PFSK-1 (cell line): ENCODE results near the gene ARL14EP.

Experiments
- FOXP2 ChIP-seq: optimal IDR thresholded peaks from 2 replicates; pipeline ENCODE3; 2011; ENCODE audit warnings: borderline replicate concordance, control low read depth, inconsistent platforms; ENCODE audit not compliant: insufficient read depth; ENCODE audit errors: extremely low read length, extremely low read depth
- POLR2AphosphoS5 ChIP-seq: IDR thresholded peaks from 2 replicates; pipeline ENCODE4 v1.6.1; 2012; ENCODE audit warnings: low read depth, mild to moderate bottlenecking, control low read depth, low read length, moderate library complexity
- SIN3A ChIP-seq: IDR thresholded peaks from 2 replicates; pipeline ENCODE4 v1.6.1; 2012; ENCODE audit warnings: mild to moderate bottlenecking, low read length, moderate library complexity, borderline replicate concordance; ENCODE audit not compliant: insufficient read depth
- TAF1 ChIP-seq: IDR thresholded peaks from 2 replicates; pipeline ENCODE4 v1.6.1; 2012; ENCODE audit warnings: low read length, control low read depth, borderline replicate concordance; ENCODE audit not compliant: insufficient read depth
- TF ChIP-seq, protein P1 (sequence below), 2 experiments: IDR thresholded peaks; 2 replicates each; pipeline versions ENCODE4 v1.6.1 to v1.8.0; 2011 to 2012; ENCODE audit warnings: low read depth in 2 of 2, low read length in 2 of 2, control low read depth in 1 of 2, inconsistent platforms in 1 of 2, mild to moderate bottlenecking in 1 of 2, moderate library complexity in 1 of 2; ENCODE audit not compliant: insufficient read depth in 1 of 2

Gene ARL14EP

DNA sequence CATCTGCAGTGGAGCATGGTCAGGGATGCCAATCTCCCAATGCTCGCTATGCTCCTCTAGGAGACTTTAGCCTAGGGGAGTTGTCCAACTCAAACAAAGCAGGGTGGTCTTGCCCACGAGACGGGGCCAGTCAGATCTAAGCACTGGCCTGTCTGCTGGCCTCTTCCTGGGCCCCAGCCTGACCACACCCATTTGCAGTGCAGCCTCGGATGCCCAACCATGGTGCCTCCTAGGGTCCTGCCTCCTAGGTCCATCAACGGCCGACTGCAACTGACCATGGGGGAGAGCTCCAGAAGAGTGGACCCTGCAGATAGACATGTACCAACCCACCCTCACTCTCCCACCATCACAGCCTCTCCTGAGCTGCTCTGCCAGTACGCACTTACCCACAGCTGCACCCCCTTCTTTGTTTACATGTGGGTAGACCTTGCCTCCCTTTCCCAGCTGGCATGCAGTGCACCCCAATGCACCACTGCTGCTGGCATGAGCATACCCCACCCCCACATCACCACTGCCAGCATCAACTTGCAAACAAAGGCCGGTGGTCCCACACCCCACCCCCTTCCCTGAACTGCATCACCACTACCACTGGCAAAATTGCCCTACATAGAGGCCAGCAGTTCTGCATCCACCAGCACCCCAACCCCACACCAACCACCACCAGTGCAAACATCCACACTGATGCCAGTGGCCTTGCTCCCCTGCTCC, 27.6 kb upstream of the ARL14EP start:
- TF ChIP-seq, protein P1, sequence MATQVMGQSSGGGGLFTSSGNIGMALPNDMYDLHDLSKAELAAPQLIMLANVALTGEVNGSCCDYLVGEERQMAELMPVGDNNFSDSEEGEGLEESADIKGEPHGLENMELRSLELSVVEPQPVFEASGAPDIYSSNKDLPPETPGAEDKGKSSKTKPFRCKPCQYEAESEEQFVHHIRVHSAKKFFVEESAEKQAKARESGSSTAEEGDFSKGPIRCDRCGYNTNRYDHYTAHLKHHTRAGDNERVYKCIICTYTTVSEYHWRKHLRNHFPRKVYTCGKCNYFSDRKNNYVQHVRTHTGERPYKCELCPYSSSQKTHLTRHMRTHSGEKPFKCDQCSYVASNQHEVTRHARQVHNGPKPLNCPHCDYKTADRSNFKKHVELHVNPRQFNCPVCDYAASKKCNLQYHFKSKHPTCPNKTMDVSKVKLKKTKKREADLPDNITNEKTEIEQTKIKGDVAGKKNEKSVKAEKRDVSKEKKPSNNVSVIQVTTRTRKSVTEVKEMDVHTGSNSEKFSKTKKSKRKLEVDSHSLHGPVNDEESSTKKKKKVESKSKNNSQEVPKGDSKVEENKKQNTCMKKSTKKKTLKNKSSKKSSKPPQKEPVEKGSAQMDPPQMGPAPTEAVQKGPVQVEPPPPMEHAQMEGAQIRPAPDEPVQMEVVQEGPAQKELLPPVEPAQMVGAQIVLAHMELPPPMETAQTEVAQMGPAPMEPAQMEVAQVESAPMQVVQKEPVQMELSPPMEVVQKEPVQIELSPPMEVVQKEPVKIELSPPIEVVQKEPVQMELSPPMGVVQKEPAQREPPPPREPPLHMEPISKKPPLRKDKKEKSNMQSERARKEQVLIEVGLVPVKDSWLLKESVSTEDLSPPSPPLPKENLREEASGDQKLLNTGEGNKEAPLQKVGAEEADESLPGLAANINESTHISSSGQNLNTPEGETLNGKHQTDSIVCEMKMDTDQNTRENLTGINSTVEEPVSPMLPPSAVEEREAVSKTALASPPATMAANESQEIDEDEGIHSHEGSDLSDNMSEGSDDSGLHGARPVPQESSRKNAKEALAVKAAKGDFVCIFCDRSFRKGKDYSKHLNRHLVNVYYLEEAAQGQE (IDR thresholded peaks at IDR 0.05; ENCODE audit: insufficient read depth in 1 of 2, low read depth in 2 of 2, low read length in 2 of 2), result no peak
- TF ChIP-seq POLR2AphosphoS5, result no peak
- no peak for TF ChIP-seq SIN3A
- TF ChIP-seq FOXP2, result no peak
- TF ChIP-seq TAF1, result no peak

DNA sequence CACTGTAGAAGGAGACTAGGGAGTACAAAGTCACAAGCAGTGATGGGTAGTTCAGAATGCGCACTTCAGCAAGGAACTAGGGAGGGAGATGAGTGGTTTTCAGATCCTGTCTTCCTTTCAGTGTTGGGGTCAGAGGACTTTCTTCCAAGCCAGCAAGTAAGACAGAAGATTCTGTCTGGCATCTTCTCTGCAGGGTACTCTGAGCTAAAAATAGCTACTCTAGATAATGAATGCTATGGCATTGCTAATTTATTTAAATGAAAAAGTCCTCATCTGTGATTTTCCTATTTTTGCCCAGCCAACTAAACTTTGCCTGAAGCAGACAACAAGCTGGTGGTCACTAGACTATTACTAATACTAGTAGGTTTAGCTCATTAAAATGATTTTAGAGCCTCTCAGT, 18.3 kb upstream of the ARL14EP start:
- TF ChIP-seq FOXP2 (no peak), SIN3A (no peak), TAF1 (no peak), POLR2AphosphoS5 (no peak)
- TF ChIP-seq, protein P1 (IDR thresholded peaks at IDR 0.05; ENCODE audit: insufficient read depth in 1 of 2, low read depth in 2 of 2, low read length in 2 of 2), result no peak

DNA sequence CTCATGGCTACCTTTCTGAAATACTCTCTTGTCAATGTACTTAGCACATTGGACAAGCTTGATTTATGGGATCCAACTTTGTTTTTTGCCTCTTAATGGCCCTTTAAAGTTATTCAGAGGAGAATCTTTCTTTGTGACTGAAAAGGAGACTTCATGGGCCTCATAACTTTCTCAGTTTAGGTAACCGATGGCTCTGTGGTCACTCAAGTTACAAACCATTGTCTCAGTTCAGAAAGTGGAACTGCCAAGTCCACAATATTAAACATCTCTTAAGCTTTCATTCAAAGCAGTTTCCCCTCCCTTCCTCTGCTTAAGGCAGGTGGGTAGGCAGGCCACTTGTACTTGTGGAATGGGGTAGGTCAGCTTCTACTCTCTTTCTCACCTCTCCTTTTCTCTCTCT, 12.3 kb upstream of the ARL14EP start:
- TF ChIP-seq POLR2AphosphoS5, result no peak

DNA sequence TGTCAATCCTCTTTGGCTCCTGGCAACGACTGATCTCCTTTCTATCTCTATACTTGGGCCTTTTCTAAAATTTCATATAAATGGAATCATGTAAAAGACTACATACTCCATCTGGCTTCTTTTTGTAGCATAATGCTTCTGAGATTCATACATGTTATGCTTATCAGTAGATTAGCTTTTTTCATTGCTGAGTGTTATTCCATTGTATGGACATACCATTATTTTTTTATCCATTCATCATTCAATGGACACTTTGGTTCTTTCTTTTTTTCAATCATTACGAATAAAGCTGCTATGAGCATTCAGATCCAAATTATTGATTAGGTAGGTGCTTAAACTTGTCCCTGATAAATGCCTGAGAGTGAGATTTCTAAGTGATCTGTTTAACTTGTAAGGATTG, 11.7 kb upstream of the ARL14EP start:
- TF ChIP-seq, protein P1 (IDR thresholded peaks at IDR 0.05; ENCODE audit: insufficient read depth in 1 of 2, low read depth in 2 of 2, low read length in 2 of 2), result no peak
- TF ChIP-seq TAF1, result no peak
- TF ChIP-seq FOXP2, result no peak
- TF ChIP-seq POLR2AphosphoS5, result no peak
- TF ChIP-seq SIN3A, result no peak

DNA sequence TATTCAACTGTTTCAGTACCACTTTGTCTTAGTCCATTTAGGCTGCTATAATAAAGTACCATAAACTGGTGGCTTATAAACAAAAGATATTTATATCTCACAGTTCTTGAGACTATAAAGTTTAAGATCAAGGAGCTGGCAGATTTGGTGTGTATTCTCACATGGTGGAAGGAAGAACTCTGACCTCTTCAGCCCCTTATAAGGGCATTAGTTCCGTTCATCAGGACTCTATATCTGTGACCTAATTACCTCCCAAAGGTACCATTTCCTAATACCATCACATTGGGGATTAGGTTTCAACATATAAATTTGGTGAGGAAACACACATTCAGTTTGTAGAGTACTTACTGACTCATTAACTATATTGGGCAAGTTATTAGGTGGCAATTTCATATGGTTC, 10.7 kb upstream of the ARL14EP start:
- TF ChIP-seq FOXP2, result no peak
- TF ChIP-seq, protein P1 (IDR thresholded peaks at IDR 0.05; ENCODE audit: insufficient read depth in 1 of 2, low read depth in 2 of 2, low read length in 2 of 2), result no peak
- TF ChIP-seq SIN3A, result no peak
- TF ChIP-seq POLR2AphosphoS5, result no peak
- no peak for TF ChIP-seq TAF1
